NCI-H1436 treated with DMSO at 0.1 percent for 48 hours (cell line): Measurements from ENCODE around the gene MFRP.

Source experiments
- DNase-seq: peaks from one replicate; lab custom pipeline; 2025; lab: John Stamatoyannopoulos, UW

Gene MFRP

DNA sequence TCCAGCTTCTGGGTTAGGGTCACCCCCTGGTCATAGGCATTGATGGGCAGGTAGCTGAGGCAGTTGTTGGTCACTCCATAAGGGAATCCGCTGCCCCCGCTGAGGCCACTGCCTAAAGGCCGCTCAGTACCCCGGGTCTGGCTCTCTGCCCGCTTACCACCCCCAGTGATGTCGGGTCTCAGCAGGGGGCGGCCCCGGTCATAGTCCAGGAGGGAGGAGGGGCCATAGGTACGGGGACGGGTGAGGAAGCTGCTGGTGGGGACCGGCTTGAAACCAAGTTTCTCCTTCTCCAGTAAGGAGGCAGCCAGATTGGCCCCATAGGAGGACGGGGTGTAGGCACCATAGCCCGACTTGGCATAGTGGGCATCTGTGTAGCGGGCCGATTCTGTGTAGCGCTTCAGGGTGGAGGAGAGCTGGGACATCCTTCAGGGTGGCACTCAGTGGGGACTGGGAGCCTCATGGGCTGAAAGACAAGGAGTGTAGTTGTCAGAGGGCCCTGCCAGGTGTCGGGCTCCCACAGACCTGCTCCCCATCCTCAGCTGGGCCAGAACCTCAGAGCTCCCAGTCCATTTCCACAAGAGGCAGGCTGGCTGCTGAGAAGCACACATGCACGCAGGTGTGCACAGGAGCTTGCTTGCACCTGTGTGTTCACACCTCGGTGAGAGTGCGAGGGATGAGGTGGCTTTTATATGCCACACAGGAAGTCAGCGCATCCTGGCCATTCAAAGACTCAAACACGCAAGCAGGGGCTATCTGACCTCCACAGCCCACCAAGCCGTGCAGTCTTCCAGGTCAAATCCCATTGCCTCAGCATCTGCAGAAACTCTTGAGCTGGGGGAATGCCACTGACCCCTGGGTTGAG, 26.8 kb upstream of the MFRP start:
- DNase-seq = no peak

- DNase-seq = no peak
Measured at GRCh38 chr11:119372260-119373058, 26.0 kb upstream of the MFRP start.

GRCh38 chr11:119371778-119372182, 25.3 kb upstream of the MFRP start:
- DNase-seq = no peak

DNA sequence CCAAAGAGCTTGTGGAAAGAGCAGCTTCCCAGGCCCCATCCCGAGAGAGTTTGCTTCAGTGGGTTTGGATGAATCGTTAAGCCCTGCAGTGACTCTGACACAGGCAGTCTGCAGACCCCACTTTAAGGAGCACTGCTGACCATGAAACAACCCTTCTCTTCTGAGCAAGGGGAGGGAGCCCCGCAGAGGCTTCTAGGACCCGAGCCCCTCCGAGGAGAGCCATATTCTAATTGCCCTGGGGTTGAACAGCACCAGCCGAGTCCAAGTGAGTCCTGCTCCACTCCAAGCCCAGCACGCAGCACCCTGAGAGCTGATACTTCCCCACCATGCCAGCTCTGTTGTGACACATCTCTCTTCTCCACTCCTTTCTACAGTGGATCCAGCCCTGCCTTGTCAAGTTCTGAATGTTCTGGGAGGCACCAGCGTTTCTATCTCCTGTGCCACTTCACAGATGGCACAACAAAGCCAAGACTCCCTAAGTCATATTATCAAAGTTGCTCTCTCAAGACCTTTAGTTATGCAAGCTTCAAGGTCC, 24.6 kb upstream of the MFRP start:
- no peak for DNase-seq

GRCh38 chr11:119370486-119371046, 24.1 kb upstream of the MFRP start:
- DNase-seq = no peak

DNA sequence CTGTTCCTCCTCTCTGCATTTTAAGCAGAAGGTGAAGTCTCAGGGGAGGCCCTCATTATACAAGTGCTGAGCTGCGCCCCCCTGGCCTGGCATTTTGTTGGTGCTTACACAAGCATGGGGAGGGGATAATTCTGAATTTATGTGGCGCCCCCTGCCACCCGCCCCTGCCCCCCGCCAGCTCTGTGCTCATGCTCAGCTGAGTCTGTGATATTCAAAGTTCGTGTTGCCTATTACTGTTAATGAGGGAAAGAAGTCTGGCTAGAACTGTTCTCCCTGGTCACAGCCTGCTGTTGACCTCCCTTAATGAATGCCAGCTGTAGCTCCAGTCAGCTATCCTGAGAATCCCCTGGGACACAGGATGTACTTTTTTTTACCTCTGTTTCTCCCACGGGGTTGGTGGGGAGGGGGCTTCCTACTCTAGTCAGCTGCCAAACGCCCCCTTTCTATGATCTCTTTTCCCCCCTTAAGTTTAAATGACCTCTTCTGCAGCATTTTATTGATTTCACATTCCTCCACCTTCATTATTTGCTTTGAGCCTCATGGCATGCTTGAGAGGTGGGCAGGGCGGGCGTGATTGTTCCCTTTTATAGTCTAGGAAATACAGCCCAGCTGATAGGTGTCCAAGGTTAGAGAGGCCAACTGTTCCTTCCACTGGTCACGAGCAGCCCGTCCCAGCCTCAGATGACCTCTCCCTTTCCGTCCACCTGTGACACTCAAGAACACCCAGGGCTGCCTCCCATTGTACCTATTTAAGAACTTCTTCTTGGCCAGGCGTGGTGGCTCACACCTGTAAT, 22.8 kb upstream of the MFRP start:
- no peak for DNase-seq

GRCh38 chr11:119368121-119369034, 21.9 kb upstream of the MFRP start:
- no peak for DNase-seq

GRCh38 chr11:119367661-119368120, 21.2 kb upstream of the MFRP start:
- DNase-seq = no peak

DNA sequence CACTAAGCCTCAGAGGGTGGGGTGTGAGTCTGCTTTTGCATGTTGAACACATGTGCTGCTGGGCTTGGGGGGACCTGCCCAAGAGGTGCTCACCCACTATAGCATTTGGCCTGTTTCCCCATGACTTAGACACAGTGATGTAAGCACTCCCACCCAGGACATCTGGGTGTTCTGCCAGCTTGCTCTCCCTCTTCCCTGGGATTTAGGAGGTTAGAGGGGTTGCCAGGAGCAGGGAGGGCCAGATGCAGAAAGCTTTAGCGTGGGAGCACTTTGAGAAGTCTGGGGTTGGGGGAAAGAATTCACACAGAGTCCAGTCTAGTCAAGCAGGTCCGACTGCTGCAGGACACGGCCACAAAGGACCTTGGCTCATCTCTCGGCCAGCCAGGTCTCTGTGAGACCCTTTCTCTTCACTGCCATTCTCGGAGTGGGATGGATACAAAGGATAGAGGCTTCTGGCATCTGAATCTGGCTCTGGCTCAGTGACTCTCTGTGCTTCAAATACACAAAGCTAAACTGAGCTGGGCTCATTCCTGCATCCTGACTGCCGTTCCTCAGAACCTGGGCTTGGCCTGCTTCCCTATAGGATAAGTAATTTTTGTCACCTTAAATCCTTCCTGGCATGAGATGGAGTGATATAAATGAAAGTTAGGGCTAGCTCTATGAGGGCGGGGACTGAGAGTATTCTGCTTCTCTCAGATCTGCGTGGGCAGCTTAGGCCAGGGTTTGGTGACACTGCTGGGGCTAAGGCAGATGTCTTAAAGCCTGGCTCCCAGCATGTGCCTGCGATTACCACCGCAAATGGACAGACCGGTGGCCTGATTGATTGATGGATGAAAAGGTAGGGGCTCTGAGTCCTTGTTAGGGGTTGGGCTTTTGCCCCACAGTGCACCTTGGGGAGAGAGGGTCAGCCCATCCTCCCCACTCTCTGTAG, 20.4 kb upstream of the MFRP start:
- no peak for DNase-seq

DNA sequence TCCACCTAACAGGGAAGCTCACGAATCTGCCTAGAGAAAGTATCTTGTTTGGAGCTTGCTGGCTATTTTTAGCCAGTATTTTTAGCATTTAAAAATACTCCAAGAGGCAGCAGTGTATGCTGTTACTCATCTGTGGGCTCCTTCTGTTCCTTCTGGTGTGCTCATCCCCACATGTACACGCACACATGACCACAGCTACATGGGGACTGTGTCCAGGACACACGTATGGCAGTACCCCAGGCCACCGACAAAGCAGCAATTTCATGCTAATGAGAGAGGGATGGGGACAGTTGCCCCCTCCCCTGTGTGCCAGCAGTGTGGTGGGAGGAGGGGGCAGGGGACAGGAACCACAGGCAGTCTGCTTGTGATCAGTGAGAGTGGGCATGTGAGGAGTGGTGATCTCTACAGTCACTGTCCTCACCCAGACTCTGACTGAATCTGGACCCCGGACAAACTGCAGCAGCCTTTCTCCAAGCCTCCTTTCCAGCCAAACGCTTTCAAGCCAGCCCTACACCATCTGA, 18.6 kb upstream of the MFRP start:
- DNase-seq = no peak

- no peak for DNase-seq
Measured at GRCh38 chr11:119363851-119364590, 17.5 kb upstream of the MFRP start.

DNA sequence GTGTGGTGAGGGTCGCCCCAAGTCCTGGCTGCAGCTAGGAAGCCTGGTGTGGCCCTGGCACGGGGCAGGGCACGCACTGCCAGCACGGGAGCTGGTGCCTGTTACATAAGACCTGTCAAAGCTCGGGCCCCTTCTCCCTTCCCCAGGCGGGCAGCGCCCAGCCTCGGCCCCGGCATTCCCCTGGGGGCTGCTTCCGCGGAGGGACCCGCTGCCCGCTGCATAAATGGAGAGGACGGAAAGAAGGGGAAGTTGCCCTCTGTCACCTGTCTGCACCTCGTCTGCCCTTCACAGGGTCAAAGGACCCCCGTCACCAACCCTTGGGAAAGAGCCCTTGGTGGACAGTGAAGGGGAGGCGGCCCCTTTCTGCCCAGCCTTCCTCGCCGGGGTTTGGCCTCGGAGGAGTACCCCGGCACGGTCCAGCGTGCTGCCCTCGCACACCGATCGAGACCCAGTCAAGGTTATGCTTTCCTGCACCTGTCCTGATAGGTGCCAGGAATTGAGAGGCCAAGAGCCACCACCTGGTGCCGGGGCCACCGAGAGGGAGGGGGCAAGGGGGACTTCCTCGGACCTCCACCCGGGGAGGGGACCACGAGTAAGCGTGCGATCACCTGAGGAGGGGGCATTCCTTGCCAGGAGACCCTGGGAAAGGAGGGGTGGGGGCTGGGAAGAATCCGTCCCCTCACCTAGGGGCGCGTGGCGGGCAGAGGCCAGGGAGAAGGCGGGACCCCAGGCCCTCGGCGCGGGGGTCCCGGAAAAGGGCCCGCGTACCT, 16.8 kb upstream of the MFRP start:
- no peak for DNase-seq

GRCh38 chr11:119362741-119363080, 16.2 kb upstream of the MFRP start:
- DNase-seq = no peak

- no peak for DNase-seq
Measured at GRCh38 chr11:119361941-119362725, 15.6 kb upstream of the MFRP start.

DNA sequence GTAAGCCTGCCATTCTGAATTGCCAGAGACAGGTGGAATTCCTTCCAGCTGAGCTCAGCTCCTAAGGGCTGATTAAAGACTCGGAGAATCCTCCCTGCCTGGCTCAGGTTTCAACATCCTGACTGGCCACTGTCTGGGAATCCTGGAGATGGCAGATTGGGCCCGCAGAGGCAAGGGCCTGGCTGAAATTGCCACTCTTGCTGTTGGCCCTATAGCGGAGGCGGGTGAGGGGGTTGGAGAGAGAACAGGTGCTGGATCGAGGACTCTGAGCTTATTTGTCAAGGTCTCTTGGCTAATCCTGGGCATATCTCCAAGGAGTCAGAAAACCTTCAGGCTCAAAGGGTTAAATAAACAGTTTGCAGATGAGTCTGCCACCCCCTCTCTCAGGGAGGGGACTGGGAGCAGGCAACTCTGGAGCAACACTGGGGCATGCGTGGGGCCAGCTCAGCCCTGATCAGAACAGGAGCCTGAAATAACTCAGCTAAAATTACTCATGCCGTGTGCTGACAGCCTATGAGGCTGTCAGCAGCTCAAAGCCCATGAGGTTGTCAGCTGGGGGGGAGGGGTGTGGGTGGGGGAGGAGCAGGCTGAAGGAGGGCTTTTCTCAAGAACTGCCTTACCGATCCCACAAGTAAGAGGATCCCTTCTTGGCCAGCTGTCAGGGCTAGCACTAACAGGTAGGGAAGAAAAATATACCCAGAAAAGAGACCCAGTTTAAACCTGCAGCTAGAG, 14.7 kb upstream of the MFRP start:
- DNase-seq = no peak
